ENCODE measurements around the gene NXN. TPM values are rescaled to one million over a fixed set of nuclear protein-coding genes. Genes with fewer than 3 reads are reported as not detected.
"Not testable (repeated sequence)": the region's sequence is repeated elsewhere in the genome, so short reads cannot be mapped to it uniquely, and the experiment has no call there.

Gene NXN
- polyA plus RNA-seq, 3 donors, result not detected

DNA sequence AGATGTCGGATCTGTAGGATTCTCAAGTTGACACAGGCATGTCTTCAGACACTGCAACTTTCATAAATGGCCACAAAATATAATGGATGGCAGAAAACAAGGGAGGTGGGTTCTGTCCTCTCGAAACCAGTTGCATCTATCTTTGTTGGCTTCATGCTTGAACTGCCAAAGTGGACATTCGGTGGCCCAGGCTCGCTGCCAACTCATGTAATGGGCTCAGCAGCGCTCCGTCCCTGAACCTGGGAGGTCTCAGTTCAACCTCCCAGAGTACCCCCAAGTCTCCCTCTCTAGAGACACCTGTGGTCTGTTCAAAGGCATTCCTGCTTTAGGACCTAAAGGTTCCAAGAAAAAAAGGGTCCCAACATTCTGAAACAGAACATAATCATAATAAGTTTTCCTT, 71.9 kb downstream of the NXN start:
- Mint-ChIP-seq H3K4me1 (peaks cover 7% of the 10 kb centered on the region), H3K27ac (no peak overlapping the region), H3K27me3 (ENCODE audit: low read depth in 3 of 3) (peaks cover 52 to 92% (median 67%) of the 10 kb centered on the region in 3 donors), H3K9me3 (peaks cover 0 to 3% (median 0%) of the 10 kb centered on the region in 7 donors), H3K36me3 (no peaks in the 10 kb centered on the region), H3K4me3 (no peak overlapping the region)
- no peak overlapping the region for H3K4me3 ChIP-seq (replicated peaks in 1 of 3; ENCODE audit: low read depth in 2 of 3, low read length in 3 of 3)
- H3K9me3 ChIP-seq (replicated peaks in 1 of 2; ENCODE audit: control insufficient read depth in 1 of 2, insufficient read depth in 1 of 2, low read length in 2 of 2), result no peaks in the 10 kb centered on the region
- 90% methylated on average over 2 of the region's 6 CpGs for WGBS (ENCODE audit: insufficient coverage)
- no peaks in the 10 kb centered on the region for H4K20me1 ChIP-seq (ENCODE audit: insufficient read depth, low read length)
- no peak overlapping the region for H3K27ac ChIP-seq (ENCODE audit: low read depth in 1 of 2, low read length in 2 of 2)
- no peak overlapping the region for H2AFZ ChIP-seq (ENCODE audit: insufficient read depth, low read depth, low read length, poor library complexity, severe bottlenecking)
- H3K79me2 ChIP-seq (ENCODE audit: insufficient read depth, low read length), result no peaks in the 10 kb centered on the region
- intact Hi-C loops (cut with micrococcal nuclease), result no loop called here
- peaks cover 6 to 36% of the 10 kb centered on the region in 2 donors for H3K27me3 ChIP-seq (ENCODE audit: control insufficient read depth in 2 of 2, insufficient read depth in 2 of 2, low read length in 2 of 2)
- DNase-seq, result no peak
- no peak overlapping the region for H3K4me2 ChIP-seq (replicated peaks; ENCODE audit: extremely low read depth, low read length, poor library complexity, severe bottlenecking)
- no peak overlapping the region for H3K9ac ChIP-seq (ENCODE audit: insufficient read depth, low read length, poor library complexity, severe bottlenecking)
- peaks cover 0 to 2% of the 10 kb centered on the region in 2 donors for H3K4me1 ChIP-seq (ENCODE audit: control insufficient read depth in 1 of 2, insufficient read depth in 2 of 2, low read length in 2 of 2)
- H3K36me3 ChIP-seq (replicated peaks in 1 of 2; ENCODE audit: control insufficient read depth in 1 of 2, insufficient read depth in 2 of 2, low read length in 2 of 2), result no peaks in the 10 kb centered on the region
- TF ChIP-seq, protein P1, sequence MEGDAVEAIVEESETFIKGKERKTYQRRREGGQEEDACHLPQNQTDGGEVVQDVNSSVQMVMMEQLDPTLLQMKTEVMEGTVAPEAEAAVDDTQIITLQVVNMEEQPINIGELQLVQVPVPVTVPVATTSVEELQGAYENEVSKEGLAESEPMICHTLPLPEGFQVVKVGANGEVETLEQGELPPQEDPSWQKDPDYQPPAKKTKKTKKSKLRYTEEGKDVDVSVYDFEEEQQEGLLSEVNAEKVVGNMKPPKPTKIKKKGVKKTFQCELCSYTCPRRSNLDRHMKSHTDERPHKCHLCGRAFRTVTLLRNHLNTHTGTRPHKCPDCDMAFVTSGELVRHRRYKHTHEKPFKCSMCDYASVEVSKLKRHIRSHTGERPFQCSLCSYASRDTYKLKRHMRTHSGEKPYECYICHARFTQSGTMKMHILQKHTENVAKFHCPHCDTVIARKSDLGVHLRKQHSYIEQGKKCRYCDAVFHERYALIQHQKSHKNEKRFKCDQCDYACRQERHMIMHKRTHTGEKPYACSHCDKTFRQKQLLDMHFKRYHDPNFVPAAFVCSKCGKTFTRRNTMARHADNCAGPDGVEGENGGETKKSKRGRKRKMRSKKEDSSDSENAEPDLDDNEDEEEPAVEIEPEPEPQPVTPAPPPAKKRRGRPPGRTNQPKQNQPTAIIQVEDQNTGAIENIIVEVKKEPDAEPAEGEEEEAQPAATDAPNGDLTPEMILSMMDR (IDR thresholded peaks at IDR 0.05), result no peak

DNA sequence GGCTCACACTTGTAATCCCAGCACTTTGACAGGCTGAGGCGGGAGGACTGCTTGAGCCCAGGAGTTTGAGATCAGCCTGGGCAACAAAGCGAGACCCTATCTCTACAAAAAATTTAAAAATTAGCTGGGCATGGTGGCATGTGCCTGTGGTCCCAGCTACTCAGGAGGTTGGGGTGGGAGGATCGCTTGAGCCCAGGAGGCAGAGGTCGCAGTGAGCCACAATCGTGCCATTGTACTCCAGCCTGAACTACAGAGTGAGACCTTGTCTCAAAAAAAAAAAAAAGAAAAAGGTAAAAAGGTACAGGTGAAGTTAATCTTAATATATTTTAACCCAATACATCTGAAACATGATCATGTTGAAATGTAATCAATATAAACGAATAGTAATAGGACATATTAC, 73.9 kb downstream of the NXN start:
- intact Hi-C loops (cut with micrococcal nuclease); H3K9ac ChIP-seq (ENCODE audit: insufficient read depth, low read length, poor library complexity, severe bottlenecking); H3K4me2 ChIP-seq (replicated peaks; ENCODE audit: extremely low read depth, low read length, poor library complexity, severe bottlenecking); H3K4me1 ChIP-seq (ENCODE audit: control insufficient read depth in 1 of 2, insufficient read depth in 2 of 2, low read length in 2 of 2); H3K27ac Mint-ChIP-seq; H3K4me3 ChIP-seq (replicated peaks in 1 of 3; ENCODE audit: low read depth in 2 of 3, low read length in 3 of 3); H3K9me3 Mint-ChIP-seq; H3K79me2 ChIP-seq (ENCODE audit: insufficient read depth, low read length); H3K36me3 Mint-ChIP-seq; H2AFZ ChIP-seq (ENCODE audit: insufficient read depth, low read depth, low read length, poor library complexity, severe bottlenecking); H3K27ac ChIP-seq (ENCODE audit: low read depth in 1 of 2, low read length in 2 of 2); H4K20me1 ChIP-seq (ENCODE audit: insufficient read depth, low read length); DNase-seq; H3K36me3 ChIP-seq (replicated peaks in 1 of 2; ENCODE audit: control insufficient read depth in 1 of 2, insufficient read depth in 2 of 2, low read length in 2 of 2); H3K4me1 Mint-ChIP-seq; H3K9me3 ChIP-seq (replicated peaks in 1 of 2; ENCODE audit: control insufficient read depth in 1 of 2, insufficient read depth in 1 of 2, low read length in 2 of 2): not testable (repeated sequence)
- H3K27me3 ChIP-seq (ENCODE audit: control insufficient read depth in 2 of 2, insufficient read depth in 2 of 2, low read length in 2 of 2), result peaks cover 6 to 45% of the 10 kb centered on the region in 2 donors
- H3K27me3 Mint-ChIP-seq (ENCODE audit: low read depth in 3 of 3), result peaks cover 45 to 94% (median 75%) of the 10 kb centered on the region in 3 donors
- H3K4me3 Mint-ChIP-seq, result peak overlapping the region in 1 of 2 donors; percentile 51
- 92% methylated on average over 2 of the region's 6 CpGs for WGBS (ENCODE audit: insufficient coverage)
